ENCODE results near the gene PDGFC. TPM values are rescaled to one million over a fixed set of nuclear protein-coding genes. Genes with fewer than 3 reads are reported as not detected.

Gene PDGFC
- total and polyA plus RNA-seq, 2 of the 13 experiments (the other 11 are each of a cell fraction or from before 2014, with no cell fraction given) = 4.6 to 9.1 TPM

GRCh38 chr4:156711193-156711590, 260.4 kb downstream of the PDGFC start:
- FAIRE-seq (no peak), DNase-seq (ENCODE audit: low spot score) (no peak), ATAC-seq (no peak)
- intact Hi-C loops (cut with micrococcal nuclease; ENCODE audit: unreplicated experiment) (no loop called here), in situ Hi-C loops (cut with HindIII; ENCODE audit: extremely low pct_ligation_motif_present, low pct_unique_long_range_greater_than_20kb) (no loop called here)
- BruUV-seq (replicated peaks) = no TSS peak
- TF ChIP-seq MBD4 (IDR thresholded peaks at IDR 0.05; ENCODE audit: borderline replicate concordance, low read length) (no peak), KLF13 (CRISPR knock-in tag; IDR thresholded peaks at IDR 0.05) (no peak), GATAD2A (CRISPR knock-in tag; IDR thresholded peaks at IDR 0.05) (no peak), MBNL3 (CRISPR knock-in tag; conservative IDR thresholded peaks at IDR 0.05) (no peak), ZNF589 (CRISPR knock-in tag; conservative IDR thresholded peaks at IDR 0.05) (no peak), NFRKB (IDR thresholded peaks at IDR 0.05) (no peak), IKZF5 (CRISPR knock-in tag; IDR thresholded peaks at IDR 0.05) (no peak), ZNF329 (CRISPR knock-in tag; IDR thresholded peaks at IDR 0.05; ENCODE audit: low read depth) (no peak), USF2 (IDR thresholded peaks at IDR 0.05; ENCODE audit: low read depth, low read length) (no peak), USF2 (CRISPR knock-in tag; IDR thresholded peaks at IDR 0.05; ENCODE audit: borderline replicate concordance) (no peak), SP2 (CRISPR knock-in tag; IDR thresholded peaks at IDR 0.05) (no peak), ZBTB7B (CRISPR knock-in tag; IDR thresholded peaks at IDR 0.05) (no peak), ZNF24 (IDR thresholded peaks at IDR 0.05) (no peak), JUN (CRISPR knock-in tag; IDR thresholded peaks at IDR 0.05) (no peak), KLF6 (CRISPR knock-in tag; IDR thresholded peaks at IDR 0.05) (no peak), BCL6 (CRISPR knock-in tag; IDR thresholded peaks at IDR 0.05) (no peak), ZNF639 (CRISPR knock-in tag; conservative IDR thresholded peaks at IDR 0.05) (no peak), SKI (IDR thresholded peaks at IDR 0.05; ENCODE audit: partially characterized antibody) (no peak), GATAD1 (CRISPR knock-in tag; IDR thresholded peaks at IDR 0.05) (no peak), ZNF777 (CRISPR knock-in tag; IDR thresholded peaks at IDR 0.05) (no peak)
- no peaks in the 10 kb centered on the region for H3K36me3 ChIP-seq (replicated peaks in 1 of 2; ENCODE audit: control insufficient read depth in 1 of 2, insufficient read depth in 2 of 2, low read length in 2 of 2)
- WGBS (ENCODE audit: low lambda C conversion rate) = 13% methylated on average over 4 of the region's 4 CpGs
- no peaks in the 10 kb centered on the region for H3K27me3 ChIP-seq (ENCODE audit: control insufficient read depth in 1 of 2, insufficient read depth in 2 of 2, low read length in 2 of 2)
- H3K9ac ChIP-seq (ENCODE audit: insufficient read depth, low read depth, low read length) = no peak overlapping the region
- CTCF ChIA-PET (ENCODE audit: low intra/inter-chr PET ratio, low total read pairs) = no interaction called here
- H3K4me2 ChIP-seq (ENCODE audit: low read depth, low read length) = no peak overlapping the region
- H4K20me1 ChIP-seq (ENCODE audit: insufficient read depth, low read length) = no peaks in the 10 kb centered on the region
- no peak overlapping the region for H3K27ac ChIP-seq (ENCODE audit: extremely low read length, insufficient read depth, low read length)
- H3K4me3 ChIP-seq (replicated peaks in 1 of 3; ENCODE audit: insufficient read depth in 1 of 3, low read depth in 2 of 3, low read length in 3 of 3) = no peak overlapping the region
- POLR2A ChIA-PET = no interaction called here
- no peaks in the 10 kb centered on the region for H3K9me3 ChIP-seq (ENCODE audit: low read length)
- H3K4me1 ChIP-seq (ENCODE audit: insufficient read depth, low read length) = no peaks in the 10 kb centered on the region
- no peaks in the 10 kb centered on the region for H3K79me2 ChIP-seq (ENCODE audit: insufficient read depth, low read length)
- H2AFZ ChIP-seq (ENCODE audit: low read length) = no peak overlapping the region

Data from HepG2 (cell line).